ENCODE data around the gene DDC. TPM values are rescaled to one million over a fixed set of nuclear protein-coding genes. Genes with fewer than 3 reads are reported as not detected.

DDC gene
- total and polyA plus RNA-seq, 2 donors (not counting 3 experiments of a cell fraction or from before 2014, with no cell fraction given): not detected

DNA sequence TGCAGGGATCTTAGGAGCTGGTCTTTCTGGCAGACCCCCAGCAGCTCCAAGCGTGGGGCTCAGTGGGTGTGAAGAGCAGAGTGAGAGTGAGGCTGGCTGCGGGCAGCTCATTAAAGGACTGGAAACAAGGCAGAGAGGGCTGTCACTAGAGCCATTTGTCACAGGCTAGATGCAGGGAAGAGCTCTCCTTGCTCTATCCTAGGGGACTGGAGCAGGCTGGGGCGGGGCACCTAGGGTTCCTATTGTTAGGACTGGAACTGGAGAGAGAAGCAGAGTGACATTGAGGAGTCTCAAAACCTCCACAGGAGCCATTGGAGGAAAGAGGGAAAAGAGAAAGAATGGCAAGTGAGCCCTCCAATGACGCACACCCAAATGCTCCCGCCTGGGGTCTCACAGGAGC, 772 bp upstream of the DDC start:
- H3K79me2 ChIP-seq (ENCODE audit: control insufficient read depth, insufficient read depth, low read length): no peaks in the 10 kb centered on the region
- no peak overlapping the region for H2AFZ ChIP-seq (ENCODE audit: low read depth, low read length)
- TF ChIP-seq MYC (IDR thresholded peaks at IDR 0.05; ENCODE audit: low read depth, low read length) (no peak), JUN (IDR thresholded peaks at IDR 0.05; ENCODE audit: borderline replicate concordance, insufficient read depth, insufficient read length, low read depth) (no peak), POLR2AphosphoS5 (IDR thresholded peaks at IDR 0.05; ENCODE audit: insufficient read depth, low read depth, low read length) (no peak), POLR2A (IDR thresholded peaks at IDR 0.05; ENCODE audit: low read depth, low read length) (no peak), FOS (IDR thresholded peaks at IDR 0.05; ENCODE audit: borderline replicate concordance, insufficient read depth, low read length) (no peak)
- TF ChIP-seq, protein P1, sequence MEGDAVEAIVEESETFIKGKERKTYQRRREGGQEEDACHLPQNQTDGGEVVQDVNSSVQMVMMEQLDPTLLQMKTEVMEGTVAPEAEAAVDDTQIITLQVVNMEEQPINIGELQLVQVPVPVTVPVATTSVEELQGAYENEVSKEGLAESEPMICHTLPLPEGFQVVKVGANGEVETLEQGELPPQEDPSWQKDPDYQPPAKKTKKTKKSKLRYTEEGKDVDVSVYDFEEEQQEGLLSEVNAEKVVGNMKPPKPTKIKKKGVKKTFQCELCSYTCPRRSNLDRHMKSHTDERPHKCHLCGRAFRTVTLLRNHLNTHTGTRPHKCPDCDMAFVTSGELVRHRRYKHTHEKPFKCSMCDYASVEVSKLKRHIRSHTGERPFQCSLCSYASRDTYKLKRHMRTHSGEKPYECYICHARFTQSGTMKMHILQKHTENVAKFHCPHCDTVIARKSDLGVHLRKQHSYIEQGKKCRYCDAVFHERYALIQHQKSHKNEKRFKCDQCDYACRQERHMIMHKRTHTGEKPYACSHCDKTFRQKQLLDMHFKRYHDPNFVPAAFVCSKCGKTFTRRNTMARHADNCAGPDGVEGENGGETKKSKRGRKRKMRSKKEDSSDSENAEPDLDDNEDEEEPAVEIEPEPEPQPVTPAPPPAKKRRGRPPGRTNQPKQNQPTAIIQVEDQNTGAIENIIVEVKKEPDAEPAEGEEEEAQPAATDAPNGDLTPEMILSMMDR (IDR thresholded peaks at IDR 0.05; ENCODE audit: extremely low read depth in 1 of 2, insufficient read depth in 1 of 2, low read depth in 1 of 2, low read length in 2 of 2): no peak
- TF ChIP-seq, protein P2, sequence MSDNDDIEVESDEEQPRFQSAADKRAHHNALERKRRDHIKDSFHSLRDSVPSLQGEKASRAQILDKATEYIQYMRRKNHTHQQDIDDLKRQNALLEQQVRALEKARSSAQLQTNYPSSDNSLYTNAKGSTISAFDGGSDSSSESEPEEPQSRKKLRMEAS (IDR thresholded peaks at IDR 0.05; ENCODE audit: insufficient read depth, insufficient read length): no peak
- intact Hi-C loops (cut with micrococcal nuclease): no loop called here
- H3K9me3 ChIP-seq (replicated peaks; ENCODE audit: control insufficient read depth, insufficient read depth, low read length): no peaks in the 10 kb centered on the region
- no peak overlapping the region for H3K27ac ChIP-seq (ENCODE audit: insufficient read depth, low read depth, low read length)
- H3K4me2 ChIP-seq (ENCODE audit: insufficient read depth, low read length): no peak overlapping the region
- peaks cover 0 to 10% of the 10 kb centered on the region in 2 experiments for H3K27me3 ChIP-seq (ENCODE audit: control insufficient read depth in 2 of 2, insufficient read depth in 2 of 2, low read length in 2 of 2)
- no TSS peak for BruUV-seq (replicated peaks)
- no peak overlapping the region for H3K9ac ChIP-seq (replicated peaks; ENCODE audit: extremely low read depth, insufficient read depth, low read length)
- no peaks in the 10 kb centered on the region for H3K9me1 ChIP-seq (replicated peaks; ENCODE audit: control insufficient read depth, extremely low read depth, insufficient read depth, low read length)
- ChIA-PET POLR2A (no interaction called here), CTCF (interaction anchor here (0.7 kb wide), 1 partner anchor 575 kb away, joined by 3 read pairs; no protein-coding TSS in a partner anchor)
- FAIRE-seq: no peak
- no peaks in the 10 kb centered on the region for H3K4me1 ChIP-seq (ENCODE audit: control insufficient read depth, extremely low read depth, insufficient read depth, low read length)
- dilution Hi-C loops (cut with MboI; ENCODE audit: extremely low pct_ligation_motif_present, low sequenced_read_pairs): no loop called here
- H4K20me1 ChIP-seq (replicated peaks; ENCODE audit: control insufficient read depth, extremely low read depth, insufficient read depth, low read length): no peaks in the 10 kb centered on the region
- DNase-seq (ENCODE audit: low read depth, low spot score): no peak
- H3K36me3 ChIP-seq (ENCODE audit: control insufficient read depth in 2 of 2, extremely low read depth in 1 of 2, insufficient read depth in 2 of 2, low read length in 2 of 2): no peaks in the 10 kb centered on the region
- H3K4me3 ChIP-seq (replicated peaks in 1 of 3; ENCODE audit: insufficient read depth in 1 of 3, low read depth in 1 of 3, low read length in 3 of 3): no peak overlapping the region
